IPS-15b (cell line): Measurements from ENCODE around the gene METTL9.
"Not testable (repeated sequence)": the region's sequence is repeated elsewhere in the genome, so short reads cannot be mapped to it uniquely, and the experiment has no call there.

Source experiments
- H3K27me3 ChIP-seq: one replicate; pipeline ENCODE4 v1.6.1; 2013; ENCODE audit warnings: low read length; ENCODE audit not compliant: control insufficient read depth, insufficient read depth
- H3K36me3 ChIP-seq: one replicate; pipeline ENCODE4 v1.6.1; 2013; ENCODE audit warnings: low read length; ENCODE audit not compliant: control insufficient read depth, insufficient read depth
- H3K4me1 ChIP-seq: one replicate; pipeline ENCODE4 v1.6.1; 2013; ENCODE audit warnings: mild to moderate bottlenecking, low read length; ENCODE audit not compliant: control insufficient read depth, insufficient read depth
- H3K4me3 ChIP-seq: one replicate; pipeline ENCODE4 v1.5.1; 2013; ENCODE audit warnings: low read depth, low read length
- H3K9ac ChIP-seq: one replicate; pipeline ENCODE4 v1.6.1; 2013; ENCODE audit warnings: low read depth, mild to moderate bottlenecking, low read length
- H3K9me3 ChIP-seq: one replicate; pipeline ENCODE4 v1.6.1; 2013; ENCODE audit warnings: mild to moderate bottlenecking, low read length; ENCODE audit not compliant: control insufficient read depth, insufficient read depth

Gene METTL9

DNA sequence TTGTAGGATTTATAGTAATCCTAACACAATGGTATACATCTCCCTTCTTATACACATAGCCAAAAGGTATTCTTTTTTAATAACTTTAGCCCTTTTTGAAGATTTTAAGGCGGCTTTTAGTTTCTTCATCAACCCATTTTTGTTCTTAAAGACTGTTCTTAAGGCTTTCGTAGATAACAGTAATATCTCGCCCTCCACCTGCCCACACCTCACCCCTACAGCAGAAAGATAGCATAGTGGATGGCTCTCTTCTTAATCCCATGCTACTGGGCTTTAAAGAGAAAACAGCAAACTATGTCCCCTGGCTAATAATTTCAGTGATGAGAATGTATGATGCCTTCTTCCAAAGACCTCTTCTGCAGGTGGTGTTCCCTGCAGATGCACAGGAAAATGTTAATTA lies 44.4 kb downstream of the METTL9 start:
- Histone ChIP-seq H3K27me3 (no peaks in the 10 kb centered on the region), H3K4me3 (no peak overlapping the region), H3K4me1 (no peaks in the 10 kb centered on the region), H3K9ac (no peak overlapping the region), H3K36me3 (no peaks in the 10 kb centered on the region), H3K9me3 (no peaks in the 10 kb centered on the region)

DNA sequence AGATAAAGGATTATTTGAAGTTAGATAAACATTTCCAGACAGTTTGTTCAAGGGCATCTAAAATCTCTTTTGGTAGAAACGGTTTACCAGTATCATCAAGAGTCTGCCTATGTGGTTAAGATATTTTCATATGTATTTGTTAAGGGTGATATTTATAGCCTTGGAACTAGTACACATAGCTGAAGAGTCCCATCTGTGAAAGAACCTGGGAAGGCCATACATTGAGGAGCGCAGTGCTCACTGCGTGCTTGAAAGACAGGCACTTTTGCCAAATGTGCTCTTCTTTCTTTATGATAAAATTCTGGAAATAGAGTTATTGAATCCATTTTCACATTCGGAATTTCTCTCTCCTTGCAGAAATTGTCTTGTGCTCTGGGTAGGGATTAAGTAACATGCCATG lies 45.3 kb downstream of the METTL9 start:
- no peaks in the 10 kb centered on the region for H3K27me3 ChIP-seq
- H3K4me3 ChIP-seq = no peak overlapping the region
- no peak overlapping the region for H3K9ac ChIP-seq
- no peaks in the 10 kb centered on the region for H3K9me3 ChIP-seq
- no peaks in the 10 kb centered on the region for H3K4me1 ChIP-seq
- H3K36me3 ChIP-seq = no peaks in the 10 kb centered on the region

DNA sequence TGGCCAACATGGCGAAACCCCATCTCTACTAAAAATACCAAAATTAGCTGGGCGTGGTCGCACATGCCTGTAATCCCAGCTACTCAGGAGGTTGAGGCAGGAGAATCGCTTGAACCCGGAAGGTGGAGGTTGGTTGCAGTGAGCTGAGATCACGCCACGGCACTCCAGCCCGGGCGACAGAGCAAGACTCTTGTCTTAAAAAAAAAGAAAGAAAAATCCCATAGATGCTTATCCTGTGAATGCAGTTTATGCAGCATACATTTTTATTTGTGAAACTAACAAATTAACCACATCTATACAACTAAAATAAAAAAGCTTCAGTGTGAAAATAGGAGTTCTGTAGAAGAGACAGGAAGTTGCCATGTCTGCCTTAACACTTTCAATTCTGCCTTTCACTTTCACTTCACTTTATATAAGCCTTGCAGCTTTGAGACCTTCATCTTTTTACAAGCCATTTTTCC lies 45.9 kb downstream of the METTL9 start:
- H3K27me3 ChIP-seq = no peaks in the 10 kb centered on the region
- no peak overlapping the region for H3K4me3 ChIP-seq
- no peaks in the 10 kb centered on the region for H3K9me3 ChIP-seq
- H3K4me1 ChIP-seq = no peaks in the 10 kb centered on the region
- H3K9ac ChIP-seq = no peak overlapping the region
- no peaks in the 10 kb centered on the region for H3K36me3 ChIP-seq

DNA sequence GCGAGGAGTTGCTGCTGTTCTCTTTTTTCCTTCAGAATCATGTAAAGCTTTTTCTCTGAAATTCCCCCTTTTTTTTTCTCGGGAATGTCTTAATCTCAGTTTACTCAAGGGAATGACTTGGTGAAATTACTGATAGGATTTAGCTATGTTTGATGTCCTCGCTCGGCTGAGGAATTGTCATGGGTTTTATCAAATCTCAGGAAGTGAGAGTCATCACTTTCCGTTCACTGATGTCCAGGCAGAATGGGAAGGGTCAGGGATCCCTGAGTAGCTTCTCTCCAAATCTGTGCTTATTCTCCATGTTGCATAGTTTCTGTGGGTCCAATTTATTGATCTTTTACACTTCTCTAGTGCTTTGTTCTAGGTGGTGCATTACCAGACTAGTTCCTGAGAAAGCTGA lies 46.7 kb downstream of the METTL9 start:
- Histone ChIP-seq H3K27me3 (no peaks in the 10 kb centered on the region), H3K4me1 (no peaks in the 10 kb centered on the region), H3K9ac (no peak overlapping the region), H3K4me3 (no peak overlapping the region), H3K36me3 (no peaks in the 10 kb centered on the region), H3K9me3 (no peaks in the 10 kb centered on the region)

DNA sequence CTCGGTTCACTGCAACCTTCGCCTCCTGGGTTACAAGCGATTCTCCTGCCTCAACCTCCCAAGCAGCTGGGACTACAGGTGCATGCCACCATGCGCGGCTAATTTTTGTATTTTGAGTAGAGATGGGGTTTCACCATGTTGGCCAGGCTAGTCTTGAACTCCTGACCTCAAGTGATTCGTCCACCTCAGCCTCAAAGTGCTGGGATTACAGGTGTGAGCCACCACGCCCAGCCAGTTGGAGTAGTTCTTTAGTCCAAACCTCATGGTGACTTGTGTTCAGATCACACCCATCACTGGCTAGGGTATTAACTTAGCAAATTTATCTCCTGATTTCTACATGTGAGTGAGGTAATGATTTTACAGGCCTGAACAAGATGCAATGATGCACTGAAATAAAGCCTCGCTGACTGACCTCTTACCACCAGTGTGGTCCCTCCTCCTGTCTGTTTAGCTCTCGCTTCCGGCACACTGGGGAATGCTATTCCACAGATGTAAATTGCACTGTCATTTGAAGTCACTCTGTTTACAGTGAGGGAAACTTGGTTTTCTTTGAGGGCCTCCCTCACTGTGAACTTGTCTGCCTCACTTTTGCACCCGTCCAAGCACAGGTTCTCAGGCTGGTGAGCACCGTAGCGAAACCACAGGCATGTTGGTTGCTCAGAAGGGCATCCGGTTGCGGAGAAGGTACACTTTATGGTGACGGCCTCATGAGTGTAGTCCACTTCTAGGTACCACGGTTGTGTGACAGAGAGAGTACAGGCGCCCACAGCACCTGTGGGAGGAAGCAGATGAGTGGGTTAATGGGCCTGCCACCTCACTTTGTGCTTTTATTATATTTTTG lies 47.6 kb downstream of the METTL9 start:
- Histone ChIP-seq H3K9me3 (no peaks in the 10 kb centered on the region), H3K9ac (no peak overlapping the region), H3K27me3 (no peaks in the 10 kb centered on the region), H3K36me3 (no peaks in the 10 kb centered on the region), H3K4me3 (no peak overlapping the region), H3K4me1 (no peaks in the 10 kb centered on the region)

DNA sequence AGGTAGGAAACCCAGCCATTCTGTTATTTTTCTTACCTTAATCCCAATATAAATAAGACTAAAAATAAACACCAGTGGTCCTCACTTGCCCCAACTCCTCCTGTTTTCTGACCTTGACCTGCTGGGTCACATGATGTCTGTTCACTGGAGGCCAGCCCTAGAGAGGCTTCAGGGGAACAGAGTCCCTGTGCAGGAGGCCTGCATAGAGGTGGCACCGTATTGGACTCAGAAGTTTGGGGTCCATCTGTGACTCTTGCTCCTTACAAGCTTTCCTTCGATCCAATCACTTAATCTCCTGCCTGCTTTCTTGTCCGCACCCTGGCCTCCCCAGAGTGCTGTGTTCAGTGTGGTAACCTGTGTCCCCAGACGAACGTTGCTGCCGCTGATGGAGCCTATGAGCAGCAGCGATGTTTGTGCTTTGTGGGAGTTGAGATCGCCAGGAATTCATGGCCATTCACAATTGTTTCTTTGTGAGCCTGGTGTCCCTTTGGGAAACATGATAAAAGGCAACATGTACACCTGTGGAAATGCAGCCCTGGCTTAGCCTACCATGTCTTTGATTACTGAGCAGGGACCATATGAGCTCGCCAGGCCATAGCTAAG lies 48.3 kb downstream of the METTL9 start:
- Histone ChIP-seq H3K27me3 (no peaks in the 10 kb centered on the region), H3K4me1 (no peaks in the 10 kb centered on the region), H3K9me3 (no peaks in the 10 kb centered on the region), H3K4me3 (no peak overlapping the region), H3K9ac (no peak overlapping the region), H3K36me3 (no peaks in the 10 kb centered on the region)

DNA sequence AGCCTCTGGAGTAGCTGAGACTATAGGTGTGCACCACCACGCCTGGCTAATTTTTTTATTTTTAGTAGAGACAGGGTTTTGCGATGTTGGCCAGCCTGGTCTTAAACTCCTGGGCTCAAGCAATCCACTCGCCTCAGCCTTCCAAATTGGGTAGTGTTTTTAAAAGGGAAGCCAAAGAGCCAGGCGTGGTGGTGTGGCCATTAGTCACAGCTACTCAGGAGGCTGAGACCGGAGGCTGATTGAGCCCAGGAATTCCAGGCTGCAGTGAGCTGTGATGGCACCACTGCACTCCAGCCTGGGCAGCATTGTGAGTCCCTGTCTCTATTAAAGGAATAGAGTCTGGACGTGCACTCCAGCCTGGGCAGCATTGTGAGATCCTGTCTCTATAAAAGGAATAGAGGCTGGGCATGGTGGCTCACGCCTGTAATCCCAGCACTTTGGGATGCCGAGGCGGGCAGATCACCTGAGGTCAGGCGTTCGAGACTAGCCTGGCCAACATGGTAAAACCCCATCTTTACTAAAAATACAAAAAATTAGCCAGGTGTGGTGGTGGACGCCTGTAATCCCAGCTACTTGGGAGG lies 50.5 kb downstream of the METTL9 start:
- H3K4me3 ChIP-seq, H3K27me3 ChIP-seq, H3K9me3 ChIP-seq, H3K9ac ChIP-seq, H3K4me1 ChIP-seq, H3K36me3 ChIP-seq: not testable (repeated sequence)

GRCh38 chr16:21650521-21650920 lies 51.1 kb downstream of the METTL9 start:
- no peaks in the 10 kb centered on the region for H3K9me3 ChIP-seq
- H3K9ac ChIP-seq = no peak overlapping the region
- H3K36me3 ChIP-seq = no peaks in the 10 kb centered on the region
- no peaks in the 10 kb centered on the region for H3K27me3 ChIP-seq
- no peak overlapping the region for H3K4me3 ChIP-seq
- H3K4me1 ChIP-seq = no peaks in the 10 kb centered on the region

GRCh38 chr16:21651515-21651914 lies 52.1 kb downstream of the METTL9 start:
- no peak overlapping the region for H3K4me3 ChIP-seq

GRCh38 chr16:21652453-21652852 lies 53.1 kb downstream of the METTL9 start, which contains the start of gene IGSF6:
IGSF6 (minus strand) TSS chr16:21652608; CDS start chr16:21652598, 10 bp downstream.
- H3K4me1 ChIP-seq = no peaks in the 10 kb centered on the region
- no peaks in the 10 kb centered on the region for H3K36me3 ChIP-seq
- no peak within 1 kb of the TSS for H3K4me3 ChIP-seq
- no peaks in the 10 kb centered on the region for H3K9me3 ChIP-seq
- no peak within 1 kb of the TSS for H3K9ac ChIP-seq
- H3K27me3 ChIP-seq = no peaks in the 10 kb centered on the region

More at GRCh38 chr16:21651515-21651914, 52.1 kb downstream of the METTL9 start:
- no peaks in the 10 kb centered on the region for H3K27me3 ChIP-seq
- no peaks in the 10 kb centered on the region for H3K4me1 ChIP-seq
- no peaks in the 10 kb centered on the region for H3K36me3 ChIP-seq
- no peaks in the 10 kb centered on the region for H3K9me3 ChIP-seq
- no peak overlapping the region for H3K9ac ChIP-seq

- Histone ChIP-seq H3K9me3 (no peaks in the 10 kb centered on the region), H3K4me3 (no peak overlapping the region), H3K36me3 (no peaks in the 10 kb centered on the region), H3K4me1 (no peaks in the 10 kb centered on the region), H3K9ac (no peak overlapping the region), H3K27me3 (no peaks in the 10 kb centered on the region)
Observed at GRCh38 chr16:21653571-21653970, 54.2 kb downstream of the METTL9 start.

- H3K9ac ChIP-seq = no peak overlapping the region
- H3K9me3 ChIP-seq = no peaks in the 10 kb centered on the region
- no peaks in the 10 kb centered on the region for H3K27me3 ChIP-seq
- no peaks in the 10 kb centered on the region for H3K4me1 ChIP-seq
- H3K36me3 ChIP-seq = no peaks in the 10 kb centered on the region
- H3K4me3 ChIP-seq = no peak overlapping the region
Observed at GRCh38 chr16:21654466-21654865, 55.1 kb downstream of the METTL9 start.
